HFFc6 (cell line): ENCODE data around the gene HRH3. TPM values are rescaled to one million over a fixed set of nuclear protein-coding genes. Genes with fewer than 3 reads are reported as not detected.

Experiments
- DNase-seq: peaks from one replicate; pipeline ENCODE4 v3.0.0-alpha.2; 2018
- H3K27ac Mint-ChIP-seq: 2 replicates; pipeline ENCODE4 v1.8.0; 2020; ENCODE audit warnings: mild to moderate bottlenecking, mixed read lengths
- H3K27me3 Mint-ChIP-seq: 2 replicates; pipeline ENCODE4 v1.8.0; 2021; ENCODE audit warnings: mild to moderate bottlenecking, moderate library complexity, mixed read lengths; ENCODE audit not compliant: insufficient read depth
- H3K36me3 Mint-ChIP-seq: 2 replicates; pipeline ENCODE4 v1.8.0; 2021; ENCODE audit warnings: low read depth, mixed read lengths
- H3K4me1 Mint-ChIP-seq: 2 replicates; pipeline ENCODE4 v1.8.0; 2020; ENCODE audit warnings: low read depth, mixed read lengths
- H3K4me3 Mint-ChIP-seq: 2 replicates; pipeline ENCODE4 v1.8.0; 2020; ENCODE audit warnings: mild to moderate bottlenecking, moderate library complexity, mixed read lengths
- H3K9me3 Mint-ChIP-seq: 2 replicates; pipeline ENCODE4 v1.8.0; 2020; ENCODE audit warnings: mild to moderate bottlenecking, mixed read lengths
- CTCF ChIP-seq: fragments of 200-600 bp; sonication (generic); IDR thresholded peaks from 2 replicates; pipeline ENCODE4 v1.5.0; 2021; ENCODE audit warnings: antibody characterized with exemption, mild to moderate bottlenecking
- total RNA-seq, 6 experiments: library from RNA; stranded (reverse); fragmentation: NEBNext Ultra II Directional; extraction: Animal tissue kit (Norgen Biotek cat#: 25700); gene quantifications; 2 replicates in 1 of 6; 3 replicates in 5 of 6; pipeline ENCODE4 v1.2.3, GENCODE V29; 2021

Gene HRH3
- total RNA-seq, 6 experiments from 2014 or later = not detected

GRCh38 chr20:62211769-62212288 is 8.2 kb downstream of the HRH3 start:
- no peak for TF ChIP-seq CTCF
- H3K27me3 Mint-ChIP-seq = peaks cover 7% of the 10 kb centered on the region
- H3K4me3 Mint-ChIP-seq = no peak overlapping the region
- H3K36me3 Mint-ChIP-seq = no peaks in the 10 kb centered on the region
- no peaks in the 10 kb centered on the region for H3K9me3 Mint-ChIP-seq
- DNase-seq = no peak
- H3K4me1 Mint-ChIP-seq = no peaks in the 10 kb centered on the region
- no peak overlapping the region for H3K27ac Mint-ChIP-seq

- H3K4me1 Mint-ChIP-seq = no peaks in the 10 kb centered on the region
- H3K27me3 Mint-ChIP-seq = peaks cover 7% of the 10 kb centered on the region
- DNase-seq = no peak
- H3K27ac Mint-ChIP-seq = no peak overlapping the region
- TF ChIP-seq CTCF = no peak
- H3K9me3 Mint-ChIP-seq = no peaks in the 10 kb centered on the region
- no peaks in the 10 kb centered on the region for H3K36me3 Mint-ChIP-seq
- H3K4me3 Mint-ChIP-seq = no peak overlapping the region
Observed at GRCh38 chr20:62211216-62211615, 8.9 kb downstream of the HRH3 start.

GRCh38 chr20:62210496-62210855 is 9.6 kb downstream of the HRH3 start:
- TF ChIP-seq CTCF = no peak

GRCh38 chr20:62209850-62210495 is 10.1 kb downstream of the HRH3 start:
- Mint-ChIP-seq H3K9me3 (no peaks in the 10 kb centered on the region), H3K4me1 (no peaks in the 10 kb centered on the region), H3K36me3 (no peaks in the 10 kb centered on the region), H3K4me3 (no peak overlapping the region), H3K27me3 (peaks cover 9% of the 10 kb centered on the region), H3K27ac (no peak overlapping the region)
- no peak for TF ChIP-seq CTCF
- DNase-seq = no peak

More at GRCh38 chr20:62210496-62210855, 9.6 kb downstream of the HRH3 start:
- H3K9me3 Mint-ChIP-seq = no peaks in the 10 kb centered on the region
- peaks cover 7% of the 10 kb centered on the region for H3K27me3 Mint-ChIP-seq
- no peak overlapping the region for H3K4me3 Mint-ChIP-seq
- DNase-seq = no peak
- H3K36me3 Mint-ChIP-seq = no peaks in the 10 kb centered on the region
- H3K27ac Mint-ChIP-seq = no peak overlapping the region
- no peaks in the 10 kb centered on the region for H3K4me1 Mint-ChIP-seq

- Mint-ChIP-seq H3K9me3 (no peaks in the 10 kb centered on the region), H3K4me1 (no peaks in the 10 kb centered on the region), H3K4me3 (no peak overlapping the region), H3K27me3 (peaks cover 2% of the 10 kb centered on the region), H3K27ac (no peak overlapping the region), H3K36me3 (no peaks in the 10 kb centered on the region)
- no peak for DNase-seq
- TF ChIP-seq CTCF = no peak
Observed at GRCh38 chr20:62208795-62209755, 11.0 kb downstream of the HRH3 start.
